Naive thymus-derived CD4-positive, alpha-beta T cell (primary cell): Measurements from ENCODE around the gene MGAT1. TPM values are rescaled to one million over a fixed set of nuclear protein-coding genes. Genes with fewer than 3 reads are reported as not detected.
"Not testable (repeated sequence)": the region's sequence is repeated elsewhere in the genome, so short reads cannot be mapped to it uniquely, and the experiment has no call there.

Experiments used
- ATAC-seq: fragments of 150-1000 bp; cut with Tn5 transposase; 2 replicates; pipeline ENCODE4 v1.10.0; 2021; ENCODE audit warnings: mild to moderate bottlenecking, moderate library complexity
- CTCF ChIA-PET: fragments of 350-600 bp; sonication (Branson Sonifier 250); formaldehyde crosslinking; loops from one replicate; lab custom pipeline; 2021; ENCODE audit warnings: antibody characterized with exemption; lab: Charles Lee
- POLR2A ChIA-PET: fragments of 350-600 bp; sonication (Branson Sonifier 250); formaldehyde crosslinking; loops from one replicate; lab custom pipeline; 2021; ENCODE audit warnings: antibody characterized with exemption, inconsistent platforms; lab: Charles Lee
- DNase-seq, 9 donors: peaks; one replicate each; pipeline versions ENCODE4 v3.0.0 to v3.0.0-alpha.2; 2020 to 2022; ENCODE audit warnings: mixed read lengths in 1 of 9
- H3K27ac ChIP-seq: one replicate; pipeline ENCODE4 v1.7.0; 2013; ENCODE audit warnings: mild to moderate bottlenecking, low read depth, low read length, moderate library complexity
- H3K27me3 ChIP-seq, 2 donors: one replicate each; pipeline ENCODE4 v1.7.0; 2013; ENCODE audit warnings: low read length in 2 of 2, mild to moderate bottlenecking in 2 of 2, moderate library complexity in 2 of 2; ENCODE audit not compliant: control insufficient read depth in 2 of 2, insufficient read depth in 2 of 2
- H3K36me3 ChIP-seq, 3 experiments: 1 replicate in 2 of 3; 2 replicates in 1 of 3; pipeline ENCODE4 v1.7.0; 2013; ENCODE audit warnings: low read length in 3 of 3, mild to moderate bottlenecking in 3 of 3, moderate library complexity in 1 of 3; ENCODE audit not compliant: insufficient read depth in 3 of 3, control insufficient read depth in 2 of 3
- H3K4me1 ChIP-seq, 2 donors: one replicate each; pipeline ENCODE4 v1.7.0; 2013; ENCODE audit warnings: low read length in 2 of 2, mild to moderate bottlenecking in 2 of 2, moderate library complexity in 1 of 2; ENCODE audit not compliant: control insufficient read depth in 2 of 2, insufficient read depth in 2 of 2
- H3K4me3 ChIP-seq: 2 replicates; pipeline ENCODE4 v1.7.0; 2013; ENCODE audit warnings: mild to moderate bottlenecking, low read length
- H3K9me3 ChIP-seq, 3 experiments: 1 replicate in 2 of 3; 2 replicates in 1 of 3; pipeline ENCODE4 v1.7.0; 2013; ENCODE audit warnings: low read length in 3 of 3; ENCODE audit not compliant: control insufficient read depth in 2 of 3
- H3K27ac Mint-ChIP-seq, 9 donors: one replicate each; pipeline ENCODE4 v1.8.0; 2020 to 2022; ENCODE audit warnings: mixed read lengths in 9 of 9, mild to moderate bottlenecking in 8 of 9, moderate library complexity in 5 of 9, inconsistent platforms in 2 of 9
- H3K27me3 Mint-ChIP-seq, 5 donors: one replicate each; pipeline ENCODE4 v1.8.0; 2021 to 2022; ENCODE audit warnings: mixed read lengths in 5 of 5, mild to moderate bottlenecking in 1 of 5
- H3K36me3 Mint-ChIP-seq, 5 donors: one replicate each; pipeline ENCODE4 v1.8.0; 2020 to 2022; ENCODE audit warnings: mixed read lengths in 5 of 5, mild to moderate bottlenecking in 3 of 5, inconsistent platforms in 1 of 5
- H3K4me1 Mint-ChIP-seq, 7 donors: one replicate each; pipeline ENCODE4 v1.8.0; 2020 to 2022; ENCODE audit warnings: mixed read lengths in 7 of 7, mild to moderate bottlenecking in 3 of 7, inconsistent platforms in 1 of 7
- H3K4me3 Mint-ChIP-seq, 10 donors: one replicate each; pipeline ENCODE4 v1.8.0; 2020 to 2022; ENCODE audit warnings: mild to moderate bottlenecking in 10 of 10, mixed read lengths in 10 of 10, moderate library complexity in 6 of 10, inconsistent platforms in 2 of 10
- H3K9me3 Mint-ChIP-seq, 11 donors: one replicate each; pipeline ENCODE4 v1.8.0; 2020 to 2022; ENCODE audit warnings: mixed read lengths in 11 of 11, mild to moderate bottlenecking in 4 of 11, inconsistent platforms in 1 of 11, moderate library complexity in 1 of 11
- intact Hi-C, 2 donors: fragments of 100-400 bp; cut with micrococcal nuclease; formaldehyde crosslinking; loops; one replicate each; pipeline ENCODE4 v1.15.1; 2023
- polyA plus RNA-seq, 2 donors: library from polyadenylated mRNA; unstranded; fragments of 300-500 nt; fragmentation: Illumina TruSeq; gene quantifications; one replicate each; pipeline ENCODE4 v1.2.3, GENCODE V29; 2021
- total RNA-seq, 6 experiments: library from RNA in 5 of 6; stranded (reverse) in 5 of 6; gene quantifications; 1 replicate in 5 of 6; 2 replicates in 1 of 6; pipeline ENCODE4 v1.2.3 and lab custom pipeline; 2021 to 2026

The MGAT1 gene
- total and polyA plus RNA-seq, 7 experiments from 2014 or later = 98.6 to 206 (median 178) TPM

DNA sequence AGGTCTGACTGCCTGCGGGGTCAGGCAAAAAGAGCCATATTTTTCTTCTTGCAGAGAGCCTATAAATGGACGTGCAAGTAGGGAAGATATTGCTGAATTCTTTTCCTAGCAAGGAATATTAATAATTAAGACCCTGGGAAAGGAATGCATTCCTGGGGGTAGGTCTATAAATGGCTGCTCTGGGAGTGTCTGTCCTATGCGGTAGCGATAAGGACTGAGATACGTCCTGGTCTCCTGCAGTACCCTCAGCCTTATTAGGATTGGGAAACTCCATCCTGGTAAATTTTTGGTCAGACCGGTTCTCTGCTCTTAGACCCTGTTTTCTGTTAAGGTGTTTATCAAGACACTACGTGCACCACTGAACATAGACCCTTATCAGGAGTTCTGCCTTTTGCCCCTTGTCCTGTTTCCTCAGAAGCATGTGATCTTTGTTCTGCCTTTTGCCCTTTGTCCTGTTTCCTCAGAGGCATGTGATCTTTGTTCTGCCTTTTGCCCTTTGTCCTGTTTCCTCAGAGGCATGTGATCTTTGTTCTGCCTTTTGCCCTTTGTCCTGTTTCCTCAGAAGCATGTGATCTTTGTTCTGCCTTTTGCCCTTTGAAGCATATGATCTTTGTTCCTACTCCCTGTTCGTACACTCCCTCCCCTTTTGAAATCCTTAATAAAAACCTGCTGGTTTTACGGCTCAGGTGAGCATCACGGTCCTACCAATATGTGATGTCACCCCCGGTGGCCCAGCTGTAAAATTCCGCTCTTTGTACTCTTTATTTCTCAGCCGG, 26.3 kb upstream of the MGAT1 start:
- DNase-seq, H3K9me3 ChIP-seq, H3K27me3 ChIP-seq, H3K27me3 Mint-ChIP-seq, ATAC-seq, H3K4me3 ChIP-seq, intact Hi-C loops: not testable (repeated sequence)
- ChIA-PET CTCF (interaction anchor here (1.9 to 2.4 kb wide), 3 partner anchors 7 to 17 kb away, joined by 8 to 9 read pairs (median 9); no protein-coding TSS in a partner anchor), POLR2A (interaction anchor here (0.6 to 4.9 kb wide), 7 partner anchors 7 to 393 kb away, joined by 3 to 273 read pairs (median 44); partner anchors contain the start of genes MGAT1, TRIM41 and ZFP62)
- H3K36me3 Mint-ChIP-seq = peaks cover 0 to 30% (median 20%) of the 10 kb centered on the region in 5 donors
- H3K9me3 Mint-ChIP-seq = peaks cover 0 to 12% (median 2%) of the 10 kb centered on the region in 11 donors
- H3K27ac Mint-ChIP-seq = peak overlapping the region; percentile 31 to 100 (median 98)
- Histone ChIP-seq H3K4me1 (peaks cover 26 to 29% of the 10 kb centered on the region in 2 donors), H3K36me3 (peaks cover 0 to 10% (median 0%) of the 10 kb centered on the region in 3 experiments), H3K27ac (peak overlapping the region; percentile 95)
- peak overlapping the region in 8 of 10 donors; percentile 30 to 100 (median 98) for H3K4me3 Mint-ChIP-seq
- H3K4me1 Mint-ChIP-seq = peaks cover 39 to 71% (median 53%) of the 10 kb centered on the region in 7 donors

DNA sequence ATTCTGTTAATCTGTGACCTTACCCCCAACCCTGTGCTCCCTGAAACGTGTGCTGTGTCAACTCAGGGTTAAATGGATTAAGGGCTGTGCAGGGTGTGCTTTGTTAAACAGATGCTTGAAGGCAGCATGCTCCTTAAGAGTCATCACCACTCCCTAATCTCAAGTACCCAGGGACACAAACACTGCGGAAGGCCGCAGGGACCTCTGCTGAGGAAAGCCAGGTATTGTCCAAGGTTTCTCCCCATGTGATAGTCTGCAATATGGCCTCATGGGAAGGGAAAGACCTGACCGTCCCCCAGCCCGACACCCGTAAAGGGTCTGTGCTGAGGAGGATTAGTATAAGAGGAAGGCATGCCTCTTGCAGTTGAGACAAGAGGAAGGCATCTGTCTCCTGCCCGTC, 24.8 kb upstream of the MGAT1 start:
- DNase-seq, CTCF ChIA-PET, H3K4me3 ChIP-seq, ATAC-seq, H3K27me3 Mint-ChIP-seq, intact Hi-C loops, H3K27ac ChIP-seq, H3K9me3 ChIP-seq, H3K27me3 ChIP-seq: not testable (repeated sequence)
- Mint-ChIP-seq H3K4me1 (peaks cover 33 to 62% (median 47%) of the 10 kb centered on the region in 7 donors), H3K4me3 (peak overlapping the region in 1 of 10 donors; percentile 45), H3K9me3 (peaks cover 0 to 12% (median 2%) of the 10 kb centered on the region in 11 donors), H3K36me3 (peaks cover 0 to 28% (median 19%) of the 10 kb centered on the region in 5 donors), H3K27ac (peak overlapping the region in 1 of 9 donors; percentile 97)
- H3K4me1 ChIP-seq = peaks cover 16 to 19% of the 10 kb centered on the region in 2 donors
- POLR2A ChIA-PET = interaction anchor here (1.1 to 3.3 kb wide), 4 partner anchors 11 to 362 kb away, joined by 3 to 14 read pairs (median 7); no protein-coding TSS in a partner anchor
- peaks cover 0 to 10% (median 0%) of the 10 kb centered on the region in 3 experiments for H3K36me3 ChIP-seq

DNA sequence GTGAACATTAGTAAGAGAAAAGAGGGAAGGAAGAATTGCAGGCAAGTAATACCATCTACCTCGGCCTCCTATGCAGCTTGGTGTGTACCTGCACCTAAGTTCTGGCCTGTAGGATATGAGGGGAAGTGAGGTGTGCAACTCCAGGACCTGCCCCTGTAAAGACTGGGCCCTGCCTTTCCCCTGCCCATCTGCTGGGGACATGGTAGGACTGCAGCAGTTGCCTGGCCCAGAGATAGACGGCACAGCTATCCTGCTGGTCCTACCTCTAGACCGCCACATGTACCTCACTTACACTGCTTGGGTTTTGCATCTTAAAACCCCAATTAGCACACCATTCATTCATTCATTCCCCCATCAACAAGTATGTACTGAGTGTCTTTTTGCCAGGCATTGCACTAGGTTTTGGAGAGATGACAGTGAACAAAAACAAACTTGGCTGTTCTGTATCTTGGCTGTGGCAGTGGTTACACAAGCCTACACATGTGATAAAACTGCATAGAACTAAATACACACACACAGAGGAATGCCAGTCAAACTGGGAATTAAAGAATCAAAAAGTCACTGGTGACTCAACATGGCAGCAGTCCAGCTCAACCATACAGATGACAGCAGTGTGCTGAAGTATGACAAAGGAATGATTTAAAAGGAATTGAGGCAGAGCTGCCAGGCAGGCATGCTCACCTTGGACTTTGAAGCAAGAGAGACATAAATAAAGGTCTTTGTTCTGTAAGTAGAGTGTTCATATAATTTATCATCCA, 23.3 kb upstream of the MGAT1 start:
- POLR2A ChIA-PET = interaction anchor here (0.8 to 3.3 kb wide), 11 partner anchors 9 to 364 kb away, joined by 3 to 20 read pairs (median 8); no protein-coding TSS in a partner anchor
- Mint-ChIP-seq H3K27ac (peak overlapping the region in 4 of 9 donors; percentile 17 to 80 (median 60)), H3K4me3 (peak overlapping the region in 2 of 10 donors; percentile 8 to 30)

DNA sequence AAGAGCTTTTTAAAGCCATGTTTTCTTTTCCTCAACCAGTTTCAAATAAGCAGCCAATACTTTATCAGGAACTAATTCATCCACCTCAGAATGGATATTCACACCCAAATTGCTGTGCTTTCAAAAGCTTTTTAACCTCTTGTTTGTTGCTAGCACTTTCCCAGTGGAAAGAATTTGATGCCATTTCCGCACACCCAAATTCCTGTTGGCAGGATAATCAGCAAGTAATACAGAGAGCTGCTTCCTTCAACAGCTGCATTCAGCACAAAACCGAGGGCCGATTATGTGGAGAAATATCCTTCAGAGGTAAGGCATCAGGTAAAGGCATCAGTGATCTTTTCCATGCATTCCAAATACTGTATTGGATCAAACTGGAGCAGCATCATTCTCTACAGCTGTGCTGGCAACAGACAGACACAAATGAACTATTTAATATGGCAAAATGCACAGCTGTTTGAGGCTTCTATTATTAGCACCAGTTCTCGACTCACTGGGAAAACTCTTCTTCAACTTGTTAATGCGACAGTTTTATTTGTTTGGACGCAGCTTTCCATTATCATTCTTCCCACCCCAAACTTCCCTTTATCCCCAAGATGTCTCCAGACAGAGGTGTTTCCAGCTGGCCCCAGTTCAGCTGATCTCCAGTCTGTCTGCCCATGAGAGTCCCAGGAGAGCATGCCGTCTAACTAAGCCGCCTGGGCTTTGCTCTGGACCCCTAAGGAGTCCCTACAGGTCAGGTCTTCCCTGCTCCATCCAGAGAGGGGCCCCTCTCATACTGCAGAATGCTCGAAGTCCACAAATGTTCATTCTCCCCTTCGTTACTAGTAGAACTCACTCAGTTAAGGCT, 22.2 kb upstream of the MGAT1 start:
- CTCF ChIA-PET = interaction anchor here (0.6 to 0.8 kb wide), 2 partner anchors 12 to 1153 kb away, joined by 3 to 5 read pairs; no protein-coding TSS in a partner anchor

More for the DNA sequence above, 23.3 kb upstream of the MGAT1 start:
- H3K27ac ChIP-seq = no peak overlapping the region
- peaks cover 0 to 28% (median 19%) of the 10 kb centered on the region in 5 donors for H3K36me3 Mint-ChIP-seq
- peaks cover 12 to 14% of the 10 kb centered on the region in 2 donors for H3K4me1 ChIP-seq
- no peak for DNase-seq
- peaks cover 0 to 2% (median 0%) of the 10 kb centered on the region in 3 experiments for H3K36me3 ChIP-seq
- intact Hi-C loops = no loop called here
- H3K27me3 Mint-ChIP-seq = no peaks in the 10 kb centered on the region
- H3K27me3 ChIP-seq = no peaks in the 10 kb centered on the region
- no peak for ATAC-seq
- H3K9me3 ChIP-seq = peaks cover 0 to 3% (median 0%) of the 10 kb centered on the region in 3 experiments
- peaks cover 0 to 12% (median 2%) of the 10 kb centered on the region in 11 donors for H3K9me3 Mint-ChIP-seq
- CTCF ChIA-PET = interaction anchor here (1.1 kb wide), 1 partner anchor 8 kb away, joined by 3 read pairs; no protein-coding TSS in a partner anchor
- peaks cover 31 to 58% (median 44%) of the 10 kb centered on the region in 7 donors for H3K4me1 Mint-ChIP-seq
- H3K4me3 ChIP-seq = no peak overlapping the region

DNA sequence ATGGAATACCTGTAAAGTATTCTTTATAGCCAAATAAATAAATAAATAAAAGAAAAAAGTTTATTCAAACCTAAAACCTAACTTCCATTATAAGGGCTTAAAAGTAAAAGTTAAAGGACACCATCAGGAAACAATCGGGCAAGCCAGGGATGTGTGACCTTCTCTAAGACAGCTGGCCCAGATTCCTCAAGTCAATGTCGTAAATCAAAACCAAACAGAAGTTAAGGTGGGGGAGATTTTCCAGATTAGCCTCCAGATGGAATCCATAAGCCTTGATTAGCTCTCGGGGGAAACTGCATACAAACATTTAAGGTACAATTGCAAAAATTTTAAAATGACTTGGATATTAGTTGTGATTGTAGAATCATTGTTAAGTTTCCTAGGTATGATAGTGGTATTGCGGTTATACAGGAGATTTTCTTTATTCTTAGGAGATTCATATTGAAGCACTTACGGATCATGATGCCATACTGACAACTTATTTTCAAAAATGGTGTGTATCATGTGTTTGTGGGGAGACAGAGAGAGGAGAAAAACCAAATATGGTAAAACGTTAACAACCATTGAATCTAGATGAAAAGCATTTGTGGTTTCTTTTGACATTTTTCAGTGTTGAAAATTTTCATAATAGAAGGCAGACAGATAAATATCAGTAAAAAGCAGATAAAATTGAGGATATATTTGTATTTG, 21.5 kb upstream of the MGAT1 start:
- intact Hi-C loops = no loop called here
- Mint-ChIP-seq H3K27me3 (no peaks in the 10 kb centered on the region), H3K27ac (peak overlapping the region in 8 of 9 donors; percentile 7 to 78 (median 45)), H3K36me3 (peaks cover 0 to 11% (median 5%) of the 10 kb centered on the region in 5 donors), H3K4me1 (peaks cover 21 to 42% (median 28%) of the 10 kb centered on the region in 7 donors), H3K4me3 (peak overlapping the region in 7 of 10 donors; percentile 3 to 79 (median 20)), H3K9me3 (peaks cover 0 to 4% (median 0%) of the 10 kb centered on the region in 11 donors)
- no peak overlapping the region for H3K4me3 ChIP-seq
- H3K4me1 ChIP-seq = peaks cover 0 to 5% of the 10 kb centered on the region in 2 donors
- DNase-seq (peak in 1 of 9 donors; percentile 42), ATAC-seq (peak; percentile 44)
- H3K27me3 ChIP-seq = no peaks in the 10 kb centered on the region
- CTCF ChIA-PET = interaction anchor here (0.6 to 0.8 kb wide), 2 partner anchors 13 to 1152 kb away, joined by 3 to 5 read pairs; no protein-coding TSS in a partner anchor
- H3K9me3 ChIP-seq = no peaks in the 10 kb centered on the region
- no peaks in the 10 kb centered on the region for H3K36me3 ChIP-seq
- POLR2A ChIA-PET = interaction anchor here (0.6 to 3.3 kb wide), 9 partner anchors 11 to 1273 kb away, joined by 3 to 20 read pairs (median 11); no protein-coding TSS in a partner anchor
- no peak overlapping the region for H3K27ac ChIP-seq

More for the DNA sequence above, 22.2 kb upstream of the MGAT1 start:
- Mint-ChIP-seq H3K9me3 (peaks cover 0 to 9% (median 2%) of the 10 kb centered on the region in 11 donors), H3K36me3 (peaks cover 0 to 18% (median 12%) of the 10 kb centered on the region in 5 donors), H3K27me3 (no peaks in the 10 kb centered on the region), H3K27ac (peak overlapping the region in 4 of 9 donors; percentile 15 to 78 (median 70)), H3K4me1 (peaks cover 24 to 50% (median 35%) of the 10 kb centered on the region in 7 donors), H3K4me3 (peak overlapping the region in 4 of 10 donors; percentile 3 to 65 (median 42))
- ATAC-seq (no peak), DNase-seq (no peak)
- Histone ChIP-seq H3K4me1 (peaks cover 4 to 9% of the 10 kb centered on the region in 2 donors), H3K36me3 (no peaks in the 10 kb centered on the region), H3K9me3 (peaks cover 0 to 3% (median 0%) of the 10 kb centered on the region in 3 experiments), H3K27ac (no peak overlapping the region), H3K27me3 (no peaks in the 10 kb centered on the region), H3K4me3 (no peak overlapping the region)
- intact Hi-C loops = no loop called here
- POLR2A ChIA-PET = interaction anchor here (0.6 to 3.3 kb wide), 10 partner anchors 9 to 1274 kb away, joined by 3 to 20 read pairs (median 10); no protein-coding TSS in a partner anchor
